GM19324 (cell line): Measurements from ENCODE around the gene PITPNM2.

Experiments used
- ATAC-seq: cut with Tn5 transposase; IDR thresholded peaks from one replicate; pipeline ENCODE4 v1.9.1; 2021; ENCODE audit warnings: mild to moderate bottlenecking, moderate library complexity; ENCODE audit not compliant: unreplicated experiment, low FRiP score

Gene PITPNM2

GRCh38 chr12:123145211-123145610, 5.7 kb downstream of the PITPNM2 start:
- ATAC-seq, result no peak

GRCh38 chr12:123143736-123144461, 7.0 kb downstream of the PITPNM2 start:
- ATAC-seq, result no peak

GRCh38 chr12:123142921-123143735, 7.8 kb downstream of the PITPNM2 start:
- ATAC-seq, result no peak

- ATAC-seq, result no peak
Observed at GRCh38 chr12:123142518-123142840, 8.4 kb downstream of the PITPNM2 start.

GRCh38 chr12:123141615-123142517, 9.0 kb downstream of the PITPNM2 start:
- ATAC-seq, result no peak

GRCh38 chr12:123140676-123141614, 9.9 kb downstream of the PITPNM2 start:
- no peak for ATAC-seq

- no peak for ATAC-seq
Observed at GRCh38 chr12:123139926-123140675, 10.8 kb downstream of the PITPNM2 start.

GRCh38 chr12:123135688-123136087, 15.2 kb downstream of the PITPNM2 start:
- no peak for ATAC-seq

- ATAC-seq, result no peak
Observed at GRCh38 chr12:123134826-123135225, 16.1 kb downstream of the PITPNM2 start.

GRCh38 chr12:123134271-123134671, 16.6 kb downstream of the PITPNM2 start:
- ATAC-seq, result no peak

- ATAC-seq, result no peak
Observed at GRCh38 chr12:123133701-123134100, 17.2 kb downstream of the PITPNM2 start.

GRCh38 chr12:123132951-123133619, 17.8 kb downstream of the PITPNM2 start:
- no peak for ATAC-seq

GRCh38 chr12:123131879-123132402, 18.9 kb downstream of the PITPNM2 start:
- ATAC-seq, result no peak

GRCh38 chr12:123131291-123131832, 19.5 kb downstream of the PITPNM2 start:
- ATAC-seq, result no peak

- ATAC-seq, result no peak
Observed at GRCh38 chr12:123129621-123130020, 21.3 kb downstream of the PITPNM2 start.

- no peak for ATAC-seq
Observed at GRCh38 chr12:123127182-123127495, 23.8 kb downstream of the PITPNM2 start.

- ATAC-seq, result no peak
Observed at GRCh38 chr12:123126294-123127181, 24.4 kb downstream of the PITPNM2 start.
